ENCODE results near the gene CFAP61.

Gene CFAP61

GRCh38 chr20:20134941-20135575, 82.7 kb downstream of the CFAP61 start:
- H3K79me2 ChIP-seq (ENCODE audit: insufficient read depth, low read depth): no peaks in the 10 kb centered on the region
- H3K9ac ChIP-seq: no peak overlapping the region
- H3K4me1 ChIP-seq (ENCODE audit: low read depth, poor library complexity, severe bottlenecking): no peaks in the 10 kb centered on the region
- H2AFZ ChIP-seq (ENCODE audit: low read depth): no peak overlapping the region
- H3K4me3 ChIP-seq (IDR thresholded peaks at IDR 0.05; ENCODE audit: insufficient read depth, low read depth, low read length): no peak overlapping the region
- no peak overlapping the region for H3K27ac ChIP-seq
- H4K20me1 ChIP-seq (ENCODE audit: insufficient read depth): no peaks in the 10 kb centered on the region
- H3K4me2 ChIP-seq: no peak overlapping the region
- no peaks in the 10 kb centered on the region for H3K36me3 ChIP-seq (ENCODE audit: insufficient read depth)
- no peaks in the 10 kb centered on the region for H3K27me3 ChIP-seq (ENCODE audit: insufficient read depth, low read depth)
- no peak for TF ChIP-seq CTCF (conservative IDR thresholded peaks at IDR 0.05; ENCODE audit: low read depth, low read length)

DNA sequence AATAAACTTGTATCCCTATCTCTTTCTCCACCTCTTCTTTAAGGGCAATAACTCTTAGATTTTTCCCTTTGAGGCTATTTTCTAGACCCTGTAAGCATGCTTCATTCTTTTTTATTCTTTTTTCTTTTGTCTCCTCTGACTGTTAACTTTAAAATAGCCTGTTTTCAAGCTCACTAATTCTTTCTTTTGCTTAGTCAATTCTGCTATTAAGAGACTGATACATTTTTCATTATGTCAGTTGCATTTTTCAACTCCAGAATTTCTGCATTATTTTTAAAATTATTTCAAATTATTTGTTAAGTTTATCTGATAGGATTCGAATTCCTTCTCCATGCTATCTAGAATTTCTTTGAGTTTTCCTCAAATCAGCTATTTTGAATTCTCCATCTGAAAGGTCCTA, 84.0 kb downstream of the CFAP61 start:
- Histone ChIP-seq H2AFZ (ENCODE audit: low read depth) (no peak overlapping the region), H3K9ac (no peak overlapping the region), H3K4me2 (no peak overlapping the region), H3K79me2 (ENCODE audit: insufficient read depth, low read depth) (no peaks in the 10 kb centered on the region), H3K4me1 (ENCODE audit: low read depth, poor library complexity, severe bottlenecking) (no peaks in the 10 kb centered on the region), H3K4me3 (IDR thresholded peaks at IDR 0.05; ENCODE audit: insufficient read depth, low read depth, low read length) (no peak overlapping the region), H4K20me1 (ENCODE audit: insufficient read depth) (no peaks in the 10 kb centered on the region), H3K27ac (no peak overlapping the region), H3K27me3 (ENCODE audit: insufficient read depth, low read depth) (no peaks in the 10 kb centered on the region), H3K36me3 (ENCODE audit: insufficient read depth) (no peaks in the 10 kb centered on the region)
- TF ChIP-seq CTCF (conservative IDR thresholded peaks at IDR 0.05; ENCODE audit: low read depth, low read length): no peak

DNA sequence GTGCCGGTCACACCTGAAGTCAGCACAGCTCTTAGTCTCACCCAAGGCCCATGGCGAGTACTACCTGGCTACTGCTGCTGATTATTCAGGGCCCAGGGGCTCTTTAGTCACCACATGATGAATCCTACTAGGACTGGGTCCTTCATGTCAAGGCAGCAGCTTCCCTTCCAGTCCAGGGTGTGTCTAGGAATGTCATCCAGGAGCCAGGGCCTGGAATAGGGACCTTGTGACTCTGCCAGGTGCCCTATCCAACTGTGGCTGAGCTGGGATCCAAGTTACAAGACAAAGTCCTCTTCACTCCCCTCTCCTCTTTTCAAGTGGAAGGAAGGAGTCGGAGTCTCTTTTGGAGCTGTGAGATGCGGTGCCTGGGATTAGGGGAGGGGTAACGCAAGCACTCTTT, 85.5 kb downstream of the CFAP61 start:
- Histone ChIP-seq H3K79me2 (ENCODE audit: insufficient read depth, low read depth) (no peaks in the 10 kb centered on the region), H3K27me3 (ENCODE audit: insufficient read depth, low read depth) (no peaks in the 10 kb centered on the region), H3K9ac (no peak overlapping the region), H3K27ac (no peak overlapping the region), H4K20me1 (ENCODE audit: insufficient read depth) (no peaks in the 10 kb centered on the region), H3K4me1 (ENCODE audit: low read depth, poor library complexity, severe bottlenecking) (no peaks in the 10 kb centered on the region), H3K4me3 (IDR thresholded peaks at IDR 0.05; ENCODE audit: insufficient read depth, low read depth, low read length) (no peak overlapping the region), H3K36me3 (ENCODE audit: insufficient read depth) (no peaks in the 10 kb centered on the region), H3K4me2 (no peak overlapping the region), H2AFZ (ENCODE audit: low read depth) (no peak overlapping the region)
- TF ChIP-seq CTCF (conservative IDR thresholded peaks at IDR 0.05; ENCODE audit: low read depth, low read length): no peak

- Histone ChIP-seq H4K20me1 (ENCODE audit: insufficient read depth) (no peaks in the 10 kb centered on the region), H2AFZ (ENCODE audit: low read depth) (no peak overlapping the region), H3K27me3 (ENCODE audit: insufficient read depth, low read depth) (no peaks in the 10 kb centered on the region), H3K4me2 (no peak overlapping the region), H3K9ac (no peak overlapping the region), H3K36me3 (ENCODE audit: insufficient read depth) (no peaks in the 10 kb centered on the region), H3K4me1 (ENCODE audit: low read depth, poor library complexity, severe bottlenecking) (no peaks in the 10 kb centered on the region), H3K4me3 (IDR thresholded peaks at IDR 0.05; ENCODE audit: insufficient read depth, low read depth, low read length) (no peak overlapping the region), H3K27ac (no peak overlapping the region), H3K79me2 (ENCODE audit: insufficient read depth, low read depth) (no peaks in the 10 kb centered on the region)
- no peak for TF ChIP-seq CTCF (conservative IDR thresholded peaks at IDR 0.05; ENCODE audit: low read depth, low read length)
Measured at GRCh38 chr20:20138301-20139064, 86.2 kb downstream of the CFAP61 start.

Data from KMS-11 (cell line).